ENCODE data around the gene HJV.
A peak's percentile ranks its signal among the peaks of the same experiment; 100 is the strongest.

The HJV gene

GRCh38 chr1:146020058-146021049 lies 1.2 kb downstream of the HJV start:
- DNase-seq = no peak

DNA sequence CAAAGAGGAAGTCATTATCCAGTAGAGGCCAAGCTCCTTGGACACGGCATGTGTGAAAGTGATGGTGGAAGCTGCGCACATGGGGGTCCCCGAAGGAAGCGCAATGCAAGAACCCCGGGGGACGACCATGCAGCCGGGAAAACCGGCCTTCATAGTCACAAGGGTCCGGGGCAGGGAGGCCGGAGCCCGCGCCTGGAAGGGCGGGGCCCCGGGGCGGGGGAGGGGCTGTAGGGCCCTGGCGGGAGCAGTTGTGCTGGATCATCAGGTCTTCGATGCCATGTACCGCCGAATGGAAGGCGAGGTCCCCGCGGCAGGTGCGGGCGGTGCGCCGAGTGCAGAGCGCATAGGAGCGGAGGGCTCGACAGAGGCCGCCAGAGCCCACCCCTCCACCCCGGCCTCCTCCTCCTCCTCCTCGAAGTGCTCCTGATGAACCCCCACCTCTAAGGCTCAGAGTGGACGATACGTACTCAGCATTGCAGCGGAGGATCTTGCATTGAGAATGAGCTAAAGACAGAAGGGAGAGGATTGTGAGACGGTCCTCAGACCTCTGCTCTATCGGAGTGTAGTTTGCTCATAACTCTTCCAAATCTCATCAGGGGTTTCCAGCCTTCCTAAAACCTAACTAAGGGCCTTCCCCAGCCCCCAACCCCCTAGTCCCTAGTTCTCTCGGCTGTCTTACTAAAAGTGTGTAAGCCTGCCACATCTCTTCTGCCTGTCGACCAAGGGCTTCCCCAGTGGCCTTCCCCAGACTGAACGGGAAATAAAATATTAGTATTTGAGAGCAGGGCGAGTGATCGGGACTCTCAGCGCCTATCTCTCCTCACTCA lies 2.1 kb downstream of the HJV start:
- DNase-seq = no peak

- no peak for DNase-seq
Observed at GRCh38 chr1:146016891-146017290, 4.6 kb downstream of the HJV start.

DNA sequence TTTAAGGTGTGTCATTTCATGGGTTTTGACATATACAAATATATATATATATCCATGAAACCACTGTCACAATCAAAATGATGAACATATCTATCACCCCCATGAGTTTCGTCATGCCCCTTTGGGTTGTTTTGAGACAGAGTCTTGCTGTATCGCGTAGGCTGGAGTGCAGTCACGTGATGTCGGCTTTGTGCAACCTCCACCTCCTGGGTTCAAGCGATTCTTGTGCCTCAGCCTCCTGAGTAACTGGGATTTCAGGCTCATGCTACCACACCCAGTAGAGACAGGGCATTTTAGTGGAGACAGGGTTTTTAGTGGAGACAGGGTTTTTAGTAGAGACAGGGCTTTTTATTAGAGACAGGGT lies 8.0 kb downstream of the HJV start:
- no peak for DNase-seq

DNA sequence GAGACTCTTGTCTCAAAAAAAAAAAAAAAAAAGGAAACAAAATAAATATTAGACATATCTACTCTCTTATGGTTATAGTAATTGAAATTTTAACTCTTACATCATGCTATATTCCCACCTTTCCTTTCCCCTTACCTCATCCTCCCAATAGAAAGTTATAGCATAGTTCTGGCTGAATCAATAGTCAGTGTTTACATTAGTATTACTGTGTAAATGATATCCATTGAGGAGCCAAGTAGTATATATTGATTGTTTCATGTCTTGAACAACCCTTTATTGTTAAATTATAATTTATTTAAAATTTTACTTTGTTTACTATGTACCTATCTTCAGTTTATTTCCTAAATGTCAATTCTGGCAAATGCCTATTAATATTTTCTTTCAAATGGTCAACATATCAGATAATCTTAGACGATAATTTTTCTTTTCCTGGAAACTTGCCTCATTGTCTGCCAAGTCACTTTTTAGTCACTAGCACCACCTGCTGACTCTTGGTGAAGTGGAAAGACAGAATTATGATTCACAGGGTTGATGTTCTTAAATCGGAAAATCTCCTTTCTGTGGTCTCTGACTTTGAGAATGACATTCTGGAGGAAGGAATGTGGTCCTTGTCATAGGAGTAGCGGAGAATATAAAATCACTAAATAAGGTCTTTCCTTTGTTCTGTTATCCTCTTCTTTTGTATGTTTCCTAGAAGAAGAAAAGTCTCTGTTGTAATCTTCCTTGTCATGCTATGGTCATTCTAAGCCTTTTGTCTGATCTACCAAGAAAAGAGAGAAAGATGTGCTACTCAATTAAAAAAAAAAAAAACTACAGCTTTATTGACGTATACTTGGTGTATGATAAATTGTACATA lies 8.6 kb downstream of the HJV start:
- peak; percentile 64 for DNase-seq

- DNase-seq = no peak
Observed at GRCh38 chr1:146010126-146010738, 11.3 kb downstream of the HJV start.

GRCh38 chr1:146007489-146008133 lies 13.9 kb downstream of the HJV start:
- DNase-seq = no peak

GRCh38 chr1:146001709-146002108 lies 19.8 kb downstream of the HJV start:
- no peak for DNase-seq

DNA sequence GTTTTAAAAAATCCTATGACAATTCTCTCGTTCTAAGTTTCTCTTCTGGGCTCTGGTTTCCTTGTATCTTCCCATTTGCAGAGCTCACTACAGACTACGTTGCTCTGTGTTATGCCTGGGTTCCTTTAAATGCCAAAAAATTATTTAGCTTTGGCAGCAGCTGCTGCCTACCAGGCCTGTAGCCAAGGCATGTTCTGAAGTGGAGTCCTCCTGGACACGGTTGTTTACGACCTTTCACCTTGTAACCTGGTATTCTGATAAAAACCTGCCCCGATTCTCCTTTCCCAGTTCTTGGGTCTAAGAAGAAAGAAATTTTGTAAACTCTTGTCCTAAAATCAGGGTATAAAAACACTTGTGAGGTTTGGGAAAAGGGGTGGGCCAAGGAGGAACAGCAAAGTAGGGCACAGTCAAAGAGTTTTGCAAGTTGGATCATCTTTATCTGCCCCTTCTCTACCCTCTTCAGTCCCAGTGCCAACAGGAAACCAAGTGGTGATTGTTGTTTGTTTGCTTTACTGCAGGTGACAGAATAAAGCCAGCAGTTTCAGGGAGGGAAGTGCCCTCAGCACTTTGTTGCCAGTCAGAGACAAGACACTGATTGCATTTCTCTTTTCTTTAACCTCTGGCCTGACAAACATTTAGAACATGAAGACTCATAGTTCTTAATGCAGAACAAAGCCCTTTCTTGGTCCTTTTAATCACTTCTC lies 22.1 kb downstream of the HJV start:
- DNase-seq = peak; percentile 67

DNA sequence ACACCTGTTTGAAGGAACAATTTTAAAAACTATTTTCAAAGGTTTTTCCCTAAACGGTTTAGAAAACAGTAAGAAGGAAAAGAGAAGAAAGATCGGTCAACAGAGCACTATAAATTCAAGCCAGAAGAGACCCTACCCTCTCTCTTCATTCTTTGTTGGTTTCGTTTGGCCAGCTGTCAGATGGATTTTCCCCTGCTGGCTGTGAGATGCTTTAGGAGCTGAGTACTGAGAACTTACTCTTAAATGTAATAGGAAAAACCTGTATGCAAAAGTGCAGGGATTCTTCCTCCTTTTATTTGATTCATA lies 23.9 kb downstream of the HJV start:
- no peak for DNase-seq

DNA sequence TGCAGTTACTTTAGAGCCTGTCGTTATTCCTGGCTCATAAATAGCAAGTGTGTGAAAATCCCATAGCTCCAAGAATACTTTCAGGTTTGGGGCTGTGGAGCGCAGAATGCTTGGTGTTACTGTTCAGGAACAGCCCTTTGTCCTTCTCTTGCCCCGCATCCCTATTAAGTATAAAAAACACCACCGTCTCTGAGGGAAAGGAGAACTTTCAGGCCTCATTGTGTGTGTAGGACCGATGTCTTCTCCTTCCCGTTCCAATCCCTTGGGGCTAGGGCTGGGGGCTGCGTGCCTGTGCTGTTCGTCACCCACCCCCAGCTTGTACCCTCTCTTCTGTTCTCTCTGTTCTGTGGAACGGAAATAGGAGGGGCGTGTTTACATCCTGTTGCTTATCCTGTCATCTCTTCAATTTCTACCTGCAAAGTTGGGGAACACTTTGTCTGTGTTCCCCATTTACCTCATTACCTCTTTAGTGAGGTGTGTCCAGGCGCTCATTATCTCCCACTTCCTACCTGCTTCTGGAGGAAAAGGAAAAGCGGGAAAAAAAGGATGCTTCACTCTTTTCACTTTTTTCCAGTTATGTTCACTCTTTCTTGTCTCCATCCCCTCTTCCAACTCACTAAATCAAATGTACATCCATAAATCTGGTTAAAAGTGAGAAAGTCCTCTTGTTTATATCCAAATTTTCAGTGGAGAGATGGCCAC lies 24.4 kb downstream of the HJV start:
- DNase-seq = no peak

- DNase-seq = peak; percentile 97
Observed at GRCh38 chr1:145996433-145997015, 25.0 kb downstream of the HJV start, which contains the start of gene TXNIP. Gene TXNIP, minus strand, starts transcription at chr1:145996579. Its CDS starts 313 bp downstream, at chr1:145996266.

DNA sequence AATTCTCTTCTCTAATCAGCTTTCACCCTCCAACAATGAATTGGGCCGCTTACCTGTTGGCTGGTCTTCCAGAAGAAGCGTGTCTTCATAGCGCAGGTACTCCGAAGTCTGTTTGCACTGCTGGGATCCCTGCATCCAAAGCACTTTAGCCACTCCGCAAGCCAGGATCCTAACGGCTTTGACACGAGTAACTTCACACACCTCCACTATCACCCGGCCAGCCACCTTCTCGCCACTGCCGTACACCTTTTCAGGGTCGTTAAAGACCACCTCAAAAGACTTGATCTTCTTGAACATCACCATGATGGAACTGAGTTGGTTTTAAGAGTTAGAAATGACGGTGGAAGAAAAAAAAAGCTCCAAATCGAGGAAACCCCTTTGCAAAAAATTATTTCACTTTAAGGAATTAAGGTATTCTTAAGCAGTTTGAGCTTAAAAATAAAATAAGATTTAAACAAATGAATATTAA lies 25.5 kb downstream of the HJV start:
- peak; percentile 14 for DNase-seq

GRCh38 chr1:145995148-145995881 lies 26.2 kb downstream of the HJV start:
- DNase-seq = no peak

DNA sequence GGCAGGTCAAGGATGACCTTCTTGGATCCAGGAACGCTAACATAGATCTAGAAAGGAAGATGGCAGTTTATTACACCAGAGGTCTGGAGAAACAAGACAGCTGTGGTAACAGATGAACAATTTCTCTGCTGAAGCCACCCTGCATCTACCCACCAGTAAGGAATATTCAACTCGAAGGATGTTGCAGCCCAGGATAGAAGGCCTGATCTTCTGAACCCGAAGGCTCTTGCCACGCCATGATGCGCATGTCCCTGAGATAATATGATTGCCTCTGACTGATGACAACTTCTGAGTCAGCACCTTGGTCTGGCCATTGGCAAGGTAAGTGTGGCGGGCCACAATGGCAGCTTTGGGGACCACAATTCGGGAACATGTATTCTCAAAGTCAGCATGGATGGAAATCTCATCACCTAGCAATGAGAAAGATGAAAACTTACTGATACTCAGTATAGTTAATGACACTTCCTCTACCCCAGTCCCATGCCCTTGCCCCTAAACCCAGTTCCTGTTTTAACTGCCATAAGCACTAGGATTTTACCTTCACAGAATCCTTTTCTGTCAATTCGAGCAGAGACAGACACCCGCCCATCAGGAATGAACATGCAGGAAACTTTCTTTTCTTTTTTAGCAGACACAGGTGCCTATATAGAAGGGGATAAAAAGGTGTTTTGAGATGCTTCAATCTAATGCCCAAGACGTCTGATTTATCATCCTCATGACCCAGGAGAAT lies 27.0 kb downstream of the HJV start:
- DNase-seq = no peak

GRCh38 chr1:145993618-145994390 lies 27.7 kb downstream of the HJV start:
- DNase-seq = no peak

GRCh38 chr1:145992958-145993617 lies 28.4 kb downstream of the HJV start:
- DNase-seq = no peak
